Right cardiac atrium (tissue), 5 donors: ENCODE results near the gene ATPAF2. TPM values are rescaled to one million over a fixed set of nuclear protein-coding genes. Genes with fewer than 3 reads are reported as not detected.
A peak's percentile ranks its signal among the peaks of the same experiment; 100 is the strongest.

Experiments
- ATAC-seq, 2 donors: fragments of 200-7000 bp; cut with Tn5 transposase; one replicate each; pipeline versions ENCODE4 v1.8.0 to v1.9.1; 2020; ENCODE audit warnings: moderate library complexity in 2 of 2, mild to moderate bottlenecking in 1 of 2
- DNase-seq, 3 donors: peaks; one replicate each; pipeline ENCODE4 v3.0.0-alpha.2; 2020
- H3K27ac ChIP-seq: one replicate; pipeline ENCODE4 v1.5.1; 2013; ENCODE audit warnings: mild to moderate bottlenecking, low read length, control low read depth, moderate library complexity
- H3K27me3 ChIP-seq: one replicate; pipeline ENCODE4 v1.6.1; 2013; ENCODE audit not compliant: control insufficient read depth, insufficient read depth
- H3K4me1 ChIP-seq: one replicate; pipeline ENCODE4 v1.6.1; 2013; ENCODE audit warnings: low read length; ENCODE audit not compliant: control insufficient read depth, insufficient read depth
- H3K4me3 ChIP-seq: one replicate; pipeline ENCODE4 v1.5.1; 2013; ENCODE audit warnings: low read length, control low read depth
- H3K9me3 ChIP-seq: one replicate; pipeline ENCODE4 v1.6.1; 2013; ENCODE audit warnings: low read length; ENCODE audit not compliant: control insufficient read depth
- WGBS: extraction: QIAGEN DNeasy Blood & Tissue Kit; methylation state at CpG from one replicate; pipeline ENCODE4 v1.1.7; 2013; 5-methylcytosine and 5-hydroxymethylcytosine counted together
- intact Hi-C, 4 donors: fragments of 100-400 bp; cut with DNase I; formaldehyde crosslinking; loops; one replicate each; pipeline versions ENCODE4 v1.11.0 to v1.14.0; 2022 to 2023
- polyA plus RNA-seq: library from polyadenylated mRNA; stranded (reverse); fragments of 200-250 nt; gene quantifications from one replicate; pipeline ENCODE4 v1.2.3, GENCODE V29; 2013
- total RNA-seq, 4 donors: library from RNA; stranded (reverse); fragmentation: NEBNext Ultra II Directional; extraction: Animal tissue kit (Norgen Biotek cat#: 25700); gene quantifications; one replicate each; pipeline ENCODE4 v1.2.1, GENCODE V29; 2021
- donor health status: healthy with polysubstance abuse.
- donor health status: DM: no; HTN: yes; CAD: no.
- donor health status: DM: no; HTN: no; CAD: no.
- donor health status: DM: no; HTN: yes; CAD: no; lungs with severe emphysema.
- donor health status: DM: yes; HTN: yes; CAD: no.

Gene ATPAF2
- total and polyA plus RNA-seq, 5 donors, result 22.0 to 33.6 (median 31.4) TPM

- under 1% methylated on average over 59 of the region's 59 CpGs for WGBS
- peaks cover 6% of the 10 kb centered on the region for H3K4me1 ChIP-seq
- H3K27ac ChIP-seq, result peak within 1 kb of the TSS; percentile 68
- no peaks in the 10 kb centered on the region for H3K27me3 ChIP-seq
- DNase-seq (peak; percentile 100), ATAC-seq (peak; percentile 98)
- intact Hi-C loops, result loop anchor here in 1 of 4 donors (10.0 kb wide), 2 partner anchors 48 to 62 kb away; partner anchors contain the start of genes ATPAF2 and GID4
- H3K4me3 ChIP-seq, result peak within 1 kb of the TSS; percentile 89
- H3K9me3 ChIP-seq, result no peaks in the 10 kb centered on the region
Measured at GRCh38 chr17:17972126-17972951, 66.6 kb downstream of the ATPAF2 start, which contains the start of the genes DRC3 and TOM1L2. TSS of gene DRC3 (plus strand) at chr17:17972862. CDS start at chr17:17977599, 4,737 bp downstream. TSS of gene TOM1L2 (minus strand) at chr17:17972400. CDS start at chr17:17972313, 87 bp downstream.

DNA sequence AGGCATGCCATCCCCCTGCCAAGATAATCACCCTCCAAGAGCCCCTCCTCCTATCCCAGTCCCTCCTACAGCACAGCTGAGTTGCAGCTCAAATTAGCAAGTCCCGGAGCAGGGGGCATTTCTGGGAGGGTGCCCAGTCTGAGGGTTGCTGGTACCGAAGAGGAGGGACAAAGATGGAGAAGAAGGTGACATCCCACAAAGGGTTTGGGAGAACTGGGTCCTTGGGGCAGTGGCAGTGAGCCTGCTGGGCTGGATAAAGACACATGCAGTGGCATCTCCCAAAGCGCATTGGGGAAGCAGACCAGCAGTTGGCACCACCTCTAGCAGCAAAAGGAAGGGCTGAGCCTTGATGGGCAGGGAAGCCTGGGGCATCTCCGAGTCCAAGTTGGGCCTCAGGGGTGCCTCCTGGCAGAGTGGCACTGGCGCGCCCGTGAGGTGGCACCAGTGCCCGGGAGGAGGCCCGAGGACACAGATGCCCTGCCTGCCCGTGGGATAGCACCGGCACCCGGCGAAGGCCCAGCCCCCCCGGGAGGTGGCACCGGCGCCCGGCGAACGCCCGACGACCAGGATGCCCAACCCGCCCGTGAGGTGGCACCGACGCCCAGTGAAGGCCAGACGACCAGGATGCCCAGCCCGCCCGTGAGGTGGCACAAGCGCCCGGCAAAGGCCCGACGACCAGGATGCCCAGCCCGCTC, 67.4 kb downstream of the ATPAF2 start:
- no peaks in the 10 kb centered on the region for H3K9me3 ChIP-seq
- peaks cover 6% of the 10 kb centered on the region for H3K4me1 ChIP-seq
- H3K27ac ChIP-seq, result peak overlapping the region; percentile 68
- DNase-seq, result peak in 2 of 3 donors; percentile 81
- ATAC-seq, result peak; percentile 6 to 18
- 3% methylated on average over 33 of the region's 33 CpGs for WGBS
- intact Hi-C loops, result loop anchor here in 1 of 4 donors (10.0 kb wide), 2 partner anchors 47 to 63 kb away; partner anchors contain the start of genes ATPAF2 and GID4
- no peaks in the 10 kb centered on the region for H3K27me3 ChIP-seq
- peak overlapping the region; percentile 60 for H3K4me3 ChIP-seq

- Histone ChIP-seq H3K4me3 (peak overlapping the region; percentile 60), H3K27ac (peak overlapping the region; percentile 68), H3K4me1 (peaks cover 6% of the 10 kb centered on the region), H3K27me3 (no peaks in the 10 kb centered on the region), H3K9me3 (no peaks in the 10 kb centered on the region)
- WGBS, result 35% methylated on average over 1 of the region's 1 CpG
- intact Hi-C loops, result loop anchor here in 1 of 4 donors (10.0 kb wide), 2 partner anchors 46 to 64 kb away; partner anchors contain the start of genes ATPAF2 and GID4
- ATAC-seq, result no peak
- DNase-seq, result no peak
Measured at GRCh38 chr17:17970699-17971430, 68.1 kb downstream of the ATPAF2 start.

Other genes starting within 250 kb of the ATPAF2 start
- gene SREBF1, start 202.2 kb downstream of the ATPAF2 start, total RNA-seq, result 10 to 100 TPM; 28.7 to 41.6 (median 36.2) TPM
- gene SREBF1, start 202.2 kb downstream of the ATPAF2 start, polyA plus RNA-seq, result 45.7 TPM
- 100 to 1,000 TPM; 196 to 248 (median 227) TPM for gene TOM1L2, start 66.8 kb downstream of the ATPAF2 start, total RNA-seq
- gene TOM1L2, start 66.8 kb downstream of the ATPAF2 start, polyA plus RNA-seq, result 176 TPM
- gene DRC3, start 66.3 kb downstream of the ATPAF2 start, total RNA-seq, result 1 to 10 TPM; 1.4 to 3.2 (median 2.3) TPM
- 1.5 TPM for gene DRC3, start 66.3 kb downstream of the ATPAF2 start, polyA plus RNA-seq
- 10 to 100 TPM; 13.8 to 20.7 (median 15.5) TPM for gene GID4, start 240 bp upstream of the ATPAF2 start, total RNA-seq
- gene GID4, start 240 bp upstream of the ATPAF2 start, polyA plus RNA-seq, result 8.1 TPM
- 10 to 100 TPM; 20.1 to 22.3 (median 21.5) TPM for gene DRG2, start 48.8 kb upstream of the ATPAF2 start, total RNA-seq
- gene DRG2, start 48.8 kb upstream of the ATPAF2 start, polyA plus RNA-seq, result 22.1 TPM
- under 1 TPM; 0.34 to 0.67 (median 0.53) TPM for gene MYO15A, start 69.6 kb upstream of the ATPAF2 start, total RNA-seq
- gene MYO15A, start 69.6 kb upstream of the ATPAF2 start, polyA plus RNA-seq, result 0.63 TPM
- 100 to 1,000 TPM; 180 to 195 (median 185) TPM for gene ALKBH5, start 144.7 kb upstream of the ATPAF2 start, total RNA-seq
- gene ALKBH5, start 144.7 kb upstream of the ATPAF2 start, polyA plus RNA-seq, result 112 TPM
- 10 to 100 TPM; 11.2 to 13.9 (median 12.6) TPM for gene LLGL1, start 186.5 kb upstream of the ATPAF2 start, total RNA-seq
- 8.6 TPM for gene LLGL1, start 186.5 kb upstream of the ATPAF2 start, polyA plus RNA-seq
- 100 to 1,000 TPM; 176 to 217 (median 194) TPM for gene FLII, start 219.6 kb upstream of the ATPAF2 start, total RNA-seq
- 166 TPM for gene FLII, start 219.6 kb upstream of the ATPAF2 start, polyA plus RNA-seq
- gene MIEF2, start 221.5 kb upstream of the ATPAF2 start, total RNA-seq, result 10 to 100 TPM; 17.6 to 20.7 (median 19.6) TPM
- gene MIEF2, start 221.5 kb upstream of the ATPAF2 start, polyA plus RNA-seq, result 13.1 TPM